Erythroblast (primary cell): Measurements from ENCODE around the gene QPCT.
"Not testable (repeated sequence)": the region's sequence is repeated elsewhere in the genome, so short reads cannot be mapped to it uniquely, and the experiment has no call there.

ENCODE experiments used
- DNase-seq, 2 experiments: peaks; one replicate each; lab custom pipeline; 2025; lab: John Stamatoyannopoulos, UW
- GATA1 ChIP-seq: IDR thresholded peaks from 2 replicates; pipeline ENCODE4 v1.6.1; 2011; ENCODE audit warnings: low read depth, mild to moderate bottlenecking, control low read depth, low read length, moderate library complexity
- POLR2A ChIP-seq: IDR thresholded peaks from 2 replicates; pipeline ENCODE4 v1.6.1; 2011; ENCODE audit warnings: mild to moderate bottlenecking, low read length

QPCT gene

GRCh38 chr2:37412231-37412630 lies 67.8 kb downstream of the QPCT start:
- DNase-seq, result no peak
- no peak for TF ChIP-seq POLR2A
- no peak for TF ChIP-seq GATA1

- DNase-seq, result not testable (repeated sequence)
Measured at GRCh38 chr2:37413911-37414469, 69.6 kb downstream of the QPCT start.

GRCh38 chr2:37414470-37414949 lies 70.1 kb downstream of the QPCT start:
- TF ChIP-seq POLR2A (no peak), GATA1 (no peak)
- peak; percentile 38 to 43 for DNase-seq

GRCh38 chr2:37415128-37415820 lies 70.8 kb downstream of the QPCT start:
- DNase-seq, result peak in 1 of 2 experiments; percentile 13
- TF ChIP-seq GATA1, result no peak
- TF ChIP-seq POLR2A, result no peak

GRCh38 chr2:37417321-37417720 lies 72.9 kb downstream of the QPCT start:
- no peak for TF ChIP-seq POLR2A
- TF ChIP-seq GATA1, result no peak
- DNase-seq, result no peak

GRCh38 chr2:37418956-37419355 lies 74.5 kb downstream of the QPCT start:
- TF ChIP-seq POLR2A, result no peak
- TF ChIP-seq GATA1, result no peak
- no peak for DNase-seq

- no peak for DNase-seq
- TF ChIP-seq GATA1, result no peak
Measured at GRCh38 chr2:37421686-37422085, 77.3 kb downstream of the QPCT start.

- TF ChIP-seq POLR2A (no peak), GATA1 (no peak)
- no peak for DNase-seq
Measured at GRCh38 chr2:37422816-37423215, 78.4 kb downstream of the QPCT start.
